ENCODE results near the gene NCOA3.

The NCOA3 gene

DNA sequence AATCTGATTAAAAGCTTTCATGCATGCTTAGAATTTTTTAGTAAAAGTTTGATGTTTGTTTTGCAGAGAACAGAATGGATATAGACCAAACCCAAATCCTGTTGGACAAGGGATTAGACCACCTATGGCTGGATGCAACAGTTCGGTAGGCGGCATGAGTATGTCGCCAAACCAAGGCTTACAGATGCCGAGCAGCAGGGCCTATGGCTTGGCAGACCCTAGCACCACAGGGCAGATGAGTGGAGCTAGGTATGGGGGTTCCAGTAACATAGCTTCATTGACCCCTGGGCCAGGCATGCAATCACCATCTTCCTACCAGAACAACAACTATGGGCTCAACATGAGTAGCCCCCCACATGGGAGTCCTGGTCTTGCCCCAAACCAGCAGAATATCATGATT lies 133.6 kb downstream of the NCOA3 start:
- no peak for DNase-seq (ENCODE audit: low read depth in 2 of 2)

DNA sequence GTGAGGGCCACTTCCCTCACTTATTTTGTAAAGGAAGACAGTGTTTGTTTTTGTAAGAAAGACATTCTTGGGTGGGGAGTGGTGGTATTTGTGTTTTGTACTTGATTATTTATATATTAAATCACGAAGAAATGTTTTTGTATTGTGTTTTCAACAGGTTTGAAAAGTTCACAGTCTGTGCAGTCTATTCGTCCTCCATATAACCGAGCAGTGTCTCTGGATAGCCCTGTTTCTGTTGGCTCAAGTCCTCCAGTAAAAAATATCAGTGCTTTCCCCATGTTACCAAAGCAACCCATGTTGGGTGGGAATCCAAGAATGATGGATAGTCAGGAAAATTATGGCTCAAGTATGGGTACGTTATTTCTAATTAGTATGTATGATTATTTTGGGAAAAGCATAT lies 137.2 kb downstream of the NCOA3 start:
- no peak for DNase-seq (ENCODE audit: low read depth in 2 of 2)

DNA sequence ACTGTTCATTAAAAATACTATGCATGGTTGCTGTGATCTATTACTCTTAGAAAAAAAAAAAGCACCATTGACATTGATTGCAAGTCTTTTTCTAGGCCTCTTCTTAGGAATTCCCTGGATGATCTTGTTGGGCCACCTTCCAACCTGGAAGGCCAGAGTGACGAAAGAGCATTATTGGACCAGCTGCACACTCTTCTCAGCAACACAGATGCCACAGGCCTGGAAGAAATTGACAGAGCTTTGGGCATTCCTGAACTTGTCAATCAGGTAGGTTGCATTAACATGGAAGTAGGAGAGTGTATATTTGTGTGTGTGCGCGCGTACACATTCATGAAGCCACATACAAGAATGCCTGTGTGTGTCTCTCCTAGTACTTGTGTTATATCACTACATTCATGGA lies 140.4 kb downstream of the NCOA3 start:
- DNase-seq (ENCODE audit: low read depth in 2 of 2): no peak

DNA sequence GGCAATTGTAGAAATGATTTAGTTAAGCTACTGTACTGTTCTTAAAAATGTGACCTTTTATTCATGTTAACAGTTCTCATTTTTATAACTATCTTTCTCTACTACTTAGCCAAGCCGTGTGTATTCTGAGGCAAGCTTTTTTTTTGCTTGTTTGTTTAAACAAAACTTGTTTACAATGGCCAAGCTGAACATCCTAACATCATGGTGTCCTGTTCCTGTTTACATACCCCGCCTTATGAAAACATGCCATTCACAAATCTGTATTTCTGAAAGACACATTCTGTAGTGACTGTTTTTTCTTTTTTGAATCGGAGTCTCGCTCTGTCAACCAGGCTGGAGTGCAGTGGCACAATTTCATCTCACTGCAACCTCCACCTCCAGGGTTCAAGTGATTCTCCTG lies 140.9 kb downstream of the NCOA3 start:
- no peak for DNase-seq (ENCODE audit: low read depth in 2 of 2)

DNA sequence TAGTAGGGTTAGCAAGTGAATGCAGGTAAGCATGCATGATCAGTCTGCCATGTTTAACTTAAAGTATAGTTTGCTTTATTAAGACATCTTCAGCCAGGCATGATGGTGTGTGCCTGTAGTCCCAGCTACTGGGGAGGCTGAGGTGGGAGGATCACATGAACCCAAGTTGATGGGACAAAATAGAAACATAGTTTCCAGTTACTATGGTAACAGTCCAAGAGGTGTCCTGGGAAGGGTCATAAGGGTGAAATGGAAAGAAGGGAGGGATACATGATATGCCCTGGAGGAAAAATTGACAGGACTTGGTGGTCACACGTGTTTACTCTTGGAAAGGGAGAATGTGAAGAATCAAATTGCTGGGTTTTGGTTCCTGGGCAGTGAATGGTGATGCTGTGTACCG lies 143.9 kb downstream of the NCOA3 start:
- DNase-seq (ENCODE audit: low read depth in 2 of 2): no peak

DNA sequence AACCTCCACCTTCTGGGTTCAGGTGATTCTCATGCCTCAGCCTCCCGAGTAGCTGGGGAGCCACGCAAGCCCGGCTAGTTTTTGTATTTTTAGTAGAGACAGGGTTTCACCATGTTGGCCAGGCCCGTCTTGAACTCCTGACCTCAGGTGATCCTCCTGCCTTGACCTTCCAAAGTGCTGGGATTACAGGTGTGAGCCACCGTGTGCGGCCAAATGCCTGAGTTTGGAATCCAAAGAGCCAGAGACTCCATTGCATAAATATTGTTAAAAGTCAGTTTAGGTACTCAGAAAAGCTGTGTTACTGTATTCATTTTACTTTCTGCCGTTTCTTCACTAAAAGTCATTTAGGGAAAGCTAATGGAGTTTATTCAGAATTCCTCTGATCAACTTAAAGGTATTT lies 146.3 kb downstream of the NCOA3 start:
- no peak for DNase-seq (ENCODE audit: low read depth in 2 of 2)

DNA sequence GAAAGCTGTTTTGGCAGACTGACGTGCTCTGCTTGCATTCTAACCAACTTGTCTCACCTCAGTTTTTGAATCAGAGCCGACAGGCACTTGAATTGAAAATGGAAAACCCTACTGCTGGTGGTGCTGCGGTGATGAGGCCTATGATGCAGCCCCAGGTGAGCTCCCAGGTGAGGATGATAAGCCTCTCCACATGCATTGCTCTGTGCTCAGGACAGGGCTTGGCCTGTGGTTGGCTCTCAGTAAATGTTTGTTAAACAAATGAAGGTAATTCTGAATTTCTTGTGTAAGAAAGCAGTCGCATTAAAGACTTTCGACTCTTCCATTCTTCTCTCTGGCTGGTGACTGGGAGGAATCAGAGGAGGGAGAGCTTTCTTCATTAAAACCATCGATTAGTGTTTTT lies 147.3 kb downstream of the NCOA3 start:
- DNase-seq (ENCODE audit: low read depth in 2 of 2): no peak

DNA sequence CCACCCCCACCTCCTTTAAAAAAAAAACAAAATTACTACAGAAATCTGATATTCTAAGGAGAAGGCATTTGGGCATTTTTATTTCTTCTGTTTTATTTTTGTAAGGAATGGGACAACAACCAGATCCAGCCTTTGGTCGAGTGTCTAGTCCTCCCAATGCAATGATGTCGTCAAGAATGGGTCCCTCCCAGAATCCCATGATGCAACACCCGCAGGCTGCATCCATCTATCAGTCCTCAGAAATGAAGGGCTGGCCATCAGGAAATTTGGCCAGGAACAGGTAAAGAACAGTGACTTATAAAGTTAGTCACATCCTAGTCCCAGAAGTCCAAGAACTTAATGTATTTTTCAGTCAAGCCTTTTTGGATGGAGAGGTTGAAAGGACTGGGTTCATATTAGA lies 150.6 kb downstream of the NCOA3 start:
- no peak for DNase-seq (ENCODE audit: low read depth in 2 of 2)

DNA sequence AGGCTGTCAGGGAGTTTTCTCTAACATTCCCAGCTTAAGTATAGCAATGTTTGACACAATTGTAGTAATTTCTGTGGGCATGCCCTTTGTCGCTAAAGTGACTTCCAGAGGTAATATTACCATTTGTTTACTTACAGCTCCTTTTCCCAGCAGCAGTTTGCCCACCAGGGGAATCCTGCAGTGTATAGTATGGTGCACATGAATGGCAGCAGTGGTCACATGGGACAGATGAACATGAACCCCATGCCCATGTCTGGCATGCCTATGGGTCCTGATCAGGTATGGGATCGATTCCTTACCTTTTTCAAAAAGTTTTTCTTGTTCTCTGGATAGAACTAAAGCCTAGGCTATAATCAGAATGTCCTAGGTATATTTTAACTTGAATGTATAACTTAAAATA lies 151.1 kb downstream of the NCOA3 start:
- no peak for DNase-seq (ENCODE audit: low read depth in 2 of 2)

DNA sequence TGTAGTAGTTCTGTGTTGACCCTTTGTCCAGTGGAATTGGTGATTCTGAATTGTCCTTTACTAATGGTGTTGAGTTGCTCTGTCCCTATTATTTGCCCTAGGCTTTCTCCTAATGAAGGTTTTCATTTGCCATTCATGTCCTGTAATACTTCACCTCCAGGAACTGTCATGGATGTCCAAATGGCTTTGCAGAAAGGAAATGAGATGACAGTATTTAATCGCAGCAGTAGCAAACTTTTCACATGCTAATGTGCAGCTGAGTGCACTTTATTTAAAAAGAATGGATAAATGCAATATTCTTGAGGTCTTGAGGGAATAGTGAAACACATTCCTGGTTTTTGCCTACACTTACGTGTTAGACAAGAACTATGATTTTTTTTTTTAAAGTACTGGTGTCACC lies 152.2 kb downstream of the NCOA3 start:
- no peak for DNase-seq (ENCODE audit: low read depth in 2 of 2)

DNA sequence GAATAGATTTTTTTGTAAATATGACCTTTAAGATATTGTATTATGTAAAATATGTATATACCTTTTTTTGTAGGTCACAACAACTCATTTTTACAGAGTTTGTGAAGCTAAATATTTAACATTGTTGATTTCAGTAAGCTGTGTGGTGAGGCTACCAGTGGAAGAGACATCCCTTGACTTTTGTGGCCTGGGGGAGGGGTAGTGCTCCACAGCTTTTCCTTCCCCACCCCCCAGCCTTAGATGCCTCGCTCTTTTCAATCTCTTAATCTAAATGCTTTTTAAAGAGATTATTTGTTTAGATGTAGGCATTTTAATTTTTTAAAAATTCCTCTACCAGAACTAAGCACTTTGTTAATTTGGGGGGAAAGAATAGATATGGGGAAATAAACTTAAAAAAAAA lies 152.7 kb downstream of the NCOA3 start:
- no peak for DNase-seq (ENCODE audit: low read depth in 2 of 2)

DNA sequence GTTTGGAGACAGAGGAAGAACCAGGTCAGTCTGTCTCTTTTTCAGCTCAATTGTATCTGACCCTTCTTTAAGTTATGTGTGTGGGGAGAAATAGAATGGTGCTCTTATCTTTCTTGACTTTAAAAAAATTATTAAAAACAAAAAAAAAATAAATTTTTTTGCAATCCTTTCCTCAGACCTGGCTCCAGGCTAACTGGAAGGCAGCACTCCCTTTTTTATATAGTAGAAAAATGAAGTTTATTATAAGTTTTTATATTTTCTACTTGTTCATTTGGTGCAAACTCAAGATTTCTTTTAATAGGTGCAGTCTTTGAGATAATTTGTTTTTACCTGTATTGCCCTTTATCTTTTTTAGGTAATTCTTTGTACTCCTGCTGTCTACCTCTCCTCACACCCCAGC lies 153.9 kb downstream of the NCOA3 start:
- no peak for DNase-seq (ENCODE audit: low read depth in 2 of 2)

DNA sequence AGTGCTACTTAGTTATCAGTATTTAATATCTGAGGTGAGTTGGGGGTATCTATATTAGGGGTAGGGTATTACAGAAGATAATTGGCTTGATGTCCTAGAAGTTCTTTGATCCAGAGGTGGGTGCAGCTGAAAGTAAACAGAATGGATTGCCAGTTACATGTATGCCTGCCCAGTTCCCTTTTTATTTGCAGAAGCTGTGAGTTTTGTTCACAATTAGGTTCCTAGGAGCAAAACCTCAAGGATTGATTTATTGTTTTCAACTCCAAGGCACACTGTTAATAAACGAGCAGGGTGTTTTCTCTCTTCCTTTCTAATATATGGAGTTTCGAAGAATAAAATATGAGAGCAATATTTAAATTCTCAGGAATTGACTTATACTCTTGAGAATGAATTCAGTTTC lies 154.6 kb downstream of the NCOA3 start:
- DNase-seq (ENCODE audit: low read depth in 2 of 2): no peak

DNA sequence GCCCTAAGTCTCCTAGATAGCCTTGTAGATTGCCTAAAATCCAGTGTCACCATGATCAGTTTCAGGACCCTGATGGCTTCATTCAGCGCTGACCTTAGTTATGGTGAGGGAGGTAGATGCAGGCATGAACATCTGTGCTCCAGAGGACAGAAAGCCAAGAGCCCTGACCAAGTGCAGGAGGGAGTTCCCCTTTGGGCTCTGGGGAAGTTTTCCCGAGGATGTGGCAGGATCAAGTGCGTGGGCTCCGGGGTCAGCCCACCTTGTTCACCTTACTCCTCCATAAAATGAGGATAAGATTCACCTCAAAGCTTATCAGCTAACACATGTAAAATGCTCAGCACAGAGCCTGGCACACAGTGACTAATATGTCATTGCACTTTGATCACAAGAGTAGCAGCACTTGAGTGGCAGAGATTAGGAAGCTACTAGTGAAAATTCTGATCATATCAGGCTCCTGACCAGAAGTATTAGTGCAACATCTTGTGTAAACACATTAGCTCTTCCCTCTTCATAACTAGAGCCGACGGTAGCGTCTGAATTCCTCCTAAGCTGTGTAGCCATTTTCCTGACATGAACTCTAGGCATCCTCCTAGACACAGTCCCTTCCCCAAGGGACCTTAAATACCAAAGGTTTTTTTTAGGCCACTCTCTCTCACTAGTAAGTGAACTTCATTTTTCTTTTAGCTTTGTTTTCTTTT lies 158.4 kb downstream of the NCOA3 start:
- no peak for DNase-seq (ENCODE audit: low read depth in 2 of 2)

DNA sequence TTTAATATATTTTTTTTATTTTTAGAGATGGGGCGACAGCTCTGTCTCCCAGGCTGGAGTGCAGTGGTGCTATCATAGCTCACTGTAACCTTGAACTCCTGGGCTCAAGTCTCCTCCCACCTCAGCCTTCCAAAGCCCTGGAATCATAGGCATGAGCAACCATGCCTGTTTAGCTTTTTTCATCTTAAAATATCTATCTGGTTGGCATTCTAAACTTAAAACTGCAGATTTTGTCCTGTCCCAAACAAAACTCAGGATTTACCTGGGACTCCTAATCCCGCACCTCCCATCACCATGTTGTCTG lies 158.9 kb downstream of the NCOA3 start:
- no peak for DNase-seq (ENCODE audit: low read depth in 2 of 2)

DNA sequence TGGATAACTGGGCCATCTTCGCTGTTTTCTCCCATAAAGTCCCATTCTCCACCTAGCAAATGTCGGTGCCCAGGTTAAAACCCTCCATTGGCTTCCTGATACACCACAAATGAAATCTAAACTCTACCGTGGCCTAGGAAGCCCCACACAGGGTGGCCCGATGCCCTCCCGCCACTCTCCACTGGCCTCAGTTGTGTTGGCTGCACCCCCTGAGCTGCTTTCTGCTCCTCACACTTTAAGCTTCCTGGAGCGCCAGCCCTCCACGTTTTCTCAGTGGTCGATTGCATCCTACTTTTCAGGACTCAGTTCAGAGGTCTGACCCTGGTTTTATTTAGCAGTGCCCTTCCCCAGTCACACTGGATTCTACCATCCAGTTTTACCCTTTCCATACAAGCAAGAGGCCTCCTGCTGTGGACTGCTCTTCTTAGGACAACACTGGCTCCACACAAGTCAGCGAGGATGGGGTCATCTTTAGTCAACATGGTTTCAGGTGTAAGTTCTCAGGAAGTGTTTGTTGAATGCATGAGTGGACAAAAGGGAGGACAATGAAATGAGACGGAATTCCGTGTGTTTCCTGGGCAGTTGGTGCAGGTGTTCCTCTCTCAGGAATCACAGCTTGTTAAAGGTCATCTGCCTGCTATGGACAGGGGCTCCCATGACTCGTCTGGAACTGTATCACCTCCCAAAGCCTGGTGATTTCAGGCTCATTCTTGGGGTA lies 159.5 kb downstream of the NCOA3 start:
- DNase-seq (ENCODE audit: low read depth in 2 of 2): no peak

DNA sequence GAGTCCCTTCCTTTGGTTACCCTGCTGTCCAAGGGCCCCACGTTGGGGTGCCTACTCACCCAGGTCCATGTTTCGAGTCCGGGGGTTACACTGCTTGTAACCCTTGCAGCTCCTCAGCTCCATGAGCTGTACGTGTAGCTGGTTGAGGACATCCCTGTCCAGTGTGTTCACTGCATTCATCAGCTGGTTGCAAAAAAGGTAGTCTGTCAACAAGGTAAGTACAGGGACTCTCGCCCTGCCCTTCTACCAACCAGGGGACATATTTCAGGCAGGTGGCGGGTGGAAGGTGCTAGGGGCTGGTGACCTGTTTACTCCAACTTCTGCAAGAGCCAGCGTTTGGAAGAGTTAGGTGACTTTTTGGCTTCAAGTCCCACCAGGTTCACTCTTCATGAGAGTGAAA lies 160.0 kb downstream of the NCOA3 start:
- no peak for DNase-seq (ENCODE audit: low read depth in 2 of 2)

DNA sequence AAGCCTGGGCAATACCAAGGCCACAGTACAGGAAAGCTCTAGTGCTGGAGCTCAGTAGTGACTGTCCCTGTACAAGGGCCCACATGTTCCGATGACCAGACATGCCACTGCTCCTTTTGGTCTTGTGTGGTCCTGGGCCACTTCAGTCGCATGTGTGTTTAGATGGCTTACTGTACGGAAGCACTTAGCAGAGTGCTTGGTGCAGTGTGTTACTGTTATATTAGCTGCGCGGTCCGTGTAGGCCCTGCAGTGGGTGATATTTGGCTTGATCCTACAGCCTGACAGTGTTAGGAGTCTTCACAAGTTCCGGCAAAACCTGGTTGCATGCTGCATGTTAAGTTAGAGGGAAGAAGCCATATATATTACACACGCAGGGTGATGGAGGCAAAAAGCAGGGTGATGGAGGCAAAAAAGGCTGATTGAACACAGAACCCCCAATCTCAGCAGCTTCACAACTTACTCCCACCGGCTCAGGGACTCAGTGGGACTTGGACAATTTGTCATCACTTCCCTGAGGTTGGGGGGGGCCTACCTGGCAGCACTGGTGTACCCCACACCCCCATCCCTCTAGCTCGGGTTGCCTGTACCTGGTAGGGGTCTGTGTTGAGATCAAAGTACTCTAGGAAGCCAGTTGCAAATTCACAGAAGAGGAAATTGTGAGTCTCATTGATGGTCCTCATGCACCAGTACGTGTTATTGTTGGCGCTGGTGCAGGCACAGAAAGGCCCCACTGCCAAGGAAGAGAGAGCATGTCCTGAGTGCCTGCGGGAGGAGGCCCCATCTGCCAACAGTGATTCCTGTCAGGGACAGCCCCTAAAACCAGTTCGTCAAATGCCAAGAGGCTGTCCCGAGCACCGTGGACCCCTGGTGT lies 161.0 kb downstream of the NCOA3 start:
- no peak for DNase-seq (ENCODE audit: low read depth in 2 of 2)

DNA sequence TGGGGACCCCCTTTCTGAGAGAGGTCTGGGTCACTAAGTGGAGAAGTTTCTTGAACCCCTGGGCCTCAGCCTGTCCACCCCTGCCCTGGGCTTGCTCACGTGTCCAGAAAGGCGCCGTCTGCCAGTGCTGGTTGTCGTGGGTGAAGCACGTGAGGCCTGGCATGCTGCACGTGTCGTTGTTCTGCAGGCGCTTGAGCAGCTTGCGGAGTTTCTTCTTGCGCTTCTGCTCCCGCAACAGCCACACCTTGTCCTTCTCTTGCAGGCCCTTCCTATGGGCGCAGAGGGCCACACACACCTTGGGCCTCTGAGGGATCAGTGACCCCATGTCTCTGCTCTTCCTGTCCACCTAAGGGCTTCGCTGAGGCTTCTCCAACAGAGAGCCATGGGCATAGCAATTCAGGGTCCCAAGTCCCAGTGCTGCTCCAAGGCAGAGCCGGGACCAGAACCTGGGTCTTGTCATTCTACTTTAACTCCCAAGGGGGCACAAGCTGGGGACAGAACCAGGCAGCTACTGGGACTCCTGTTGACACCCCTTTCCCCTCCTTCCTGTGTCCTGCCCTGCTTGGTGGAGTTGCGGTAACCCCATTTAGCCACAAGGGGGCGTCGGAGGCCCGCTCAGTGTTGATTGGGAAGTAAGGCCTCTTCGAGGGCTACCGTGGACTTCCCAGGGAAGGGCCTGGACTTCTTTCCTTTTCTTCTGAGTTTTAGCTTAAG lies 161.8 kb downstream of the NCOA3 start:
- peak; percentile 38 to 56 for DNase-seq (ENCODE audit: low read depth in 2 of 2)

DNA sequence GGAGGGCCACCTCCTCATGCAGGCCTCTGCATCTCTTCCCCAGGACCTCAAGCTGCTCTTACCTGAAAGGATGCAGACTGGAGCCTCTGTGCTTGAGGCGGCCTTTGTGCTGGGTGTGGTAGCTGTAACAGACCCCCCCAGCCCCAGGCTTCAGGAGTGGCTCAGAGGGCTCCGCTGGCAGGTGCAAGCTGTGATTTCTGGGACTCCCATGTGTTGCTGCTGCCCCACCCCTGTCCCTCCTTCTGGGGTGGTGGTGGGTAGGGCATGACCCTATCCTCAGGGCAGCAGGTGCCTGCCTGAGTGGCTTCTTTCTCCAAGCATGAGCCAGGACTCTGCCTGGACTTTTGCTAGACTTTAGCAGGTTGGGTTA lies 162.4 kb downstream of the NCOA3 start:
- DNase-seq (ENCODE audit: low read depth in 2 of 2): no peak

DNA sequence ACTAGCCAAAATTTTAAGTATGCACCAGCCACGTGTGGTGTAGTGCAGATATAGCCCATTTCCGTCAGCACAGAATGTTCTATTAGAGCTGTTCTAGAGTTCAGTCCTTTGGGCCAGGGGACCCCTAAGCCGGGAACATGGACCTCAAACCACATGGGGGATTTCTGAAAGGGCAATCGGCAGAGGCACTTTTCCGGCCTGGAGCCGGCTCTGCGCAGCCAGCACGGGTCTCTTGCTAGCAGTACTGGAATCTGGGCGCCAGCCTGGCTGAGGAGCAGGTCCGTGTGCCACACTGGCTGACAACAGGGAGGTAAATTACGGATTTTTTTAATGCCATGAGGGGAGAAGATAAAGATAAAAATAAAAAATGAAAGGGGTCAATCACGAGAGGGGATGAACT lies 163.1 kb downstream of the NCOA3 start:
- DNase-seq (ENCODE audit: low read depth in 2 of 2): no peak

DNA sequence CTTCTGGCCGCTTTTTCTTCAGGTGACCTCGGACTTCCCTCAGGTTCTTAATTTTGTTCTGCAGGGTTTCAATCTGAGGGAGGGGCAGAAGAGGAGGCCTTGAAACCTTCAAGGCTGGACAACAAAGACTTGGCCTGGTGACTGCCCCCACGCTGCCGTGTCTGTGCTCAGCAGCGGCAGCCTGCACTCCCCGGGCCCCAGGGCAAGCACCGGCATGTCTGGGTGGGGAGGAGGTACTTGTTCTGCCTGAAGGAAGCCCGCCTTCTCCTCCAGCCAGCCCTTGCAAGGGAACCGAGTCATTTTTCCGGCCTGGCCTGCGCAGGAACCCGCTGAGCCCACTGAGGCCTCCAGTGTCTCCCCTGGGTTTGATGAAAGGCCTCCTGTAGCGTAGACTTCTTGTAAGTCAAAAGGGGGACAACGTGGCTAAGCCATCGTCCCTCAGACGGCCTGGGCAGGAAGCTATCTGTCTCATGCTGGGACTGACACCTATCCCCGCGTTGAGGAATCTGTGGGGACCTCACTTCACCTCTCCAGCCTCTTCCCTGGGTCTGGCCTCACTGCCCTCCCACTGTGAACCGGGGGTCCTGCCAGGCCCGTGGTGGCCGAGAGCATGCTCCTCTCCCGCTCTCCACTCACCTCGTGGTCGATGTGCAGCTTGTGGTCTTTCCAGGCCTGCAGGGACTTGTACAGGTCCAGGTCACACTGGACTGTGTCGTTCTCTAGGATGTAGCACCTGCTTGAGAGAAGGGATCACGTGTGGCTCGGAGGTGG lies 163.7 kb downstream of the NCOA3 start:
- no peak for DNase-seq (ENCODE audit: low read depth in 2 of 2)

All from stimulated activated CD8-positive, alpha-beta memory T cell treated with anti-CD3 and anti-CD28 coated beads, Interleukin-7, amount 100 ng/mL, for 1 hour (primary cell).